Breast epithelium (tissue), 4 donors: ENCODE results near the gene LRRC36. TPM values are rescaled to one million over a fixed set of nuclear protein-coding genes. Genes with fewer than 3 reads are reported as not detected.

ENCODE experiments used
- DNase-seq, 2 donors: peaks; one replicate each; pipeline ENCODE4 v3.0.0-alpha.2; 2019; ENCODE audit warnings: low spot score in 2 of 2
- H3K27ac ChIP-seq, 2 donors: fragments of 200-600 bp; sonication (generic) in 1 of 2; one replicate each; pipeline ENCODE4 v1.5.1; 2016 to 2019; ENCODE audit warnings: mild to moderate bottlenecking in 1 of 2
- H3K27me3 ChIP-seq, 2 donors: fragments of 200-600 bp; sonication (generic) in 1 of 2; one replicate each; pipeline versions ENCODE4 v1.5.1 to v1.6.0; 2017 to 2019; ENCODE audit warnings: control low read depth in 1 of 2, mild to moderate bottlenecking in 1 of 2
- H3K36me3 ChIP-seq: fragments of 200-600 bp; one replicate; pipeline ENCODE4 v1.5.1; 2019
- H3K4me1 ChIP-seq, 2 donors: fragments of 200-600 bp; sonication (generic); one replicate each; pipeline ENCODE4 v1.5.1; 2016 to 2019; ENCODE audit warnings: control low read depth in 1 of 2
- H3K4me3 ChIP-seq, 3 donors: fragments of 200-600 bp; sonication (generic); 1 replicate in 2 of 3; 2 replicates in 1 of 3; pipeline ENCODE4 v1.5.1; 2016 to 2019; ENCODE audit warnings: mild to moderate bottlenecking in 3 of 3, moderate library complexity in 2 of 3
- H3K9me3 ChIP-seq, 2 donors: fragments of 200-600 bp; sonication (generic) in 1 of 2; one replicate each; pipeline ENCODE4 v1.5.1; 2016 to 2019; ENCODE audit warnings: control low read depth in 1 of 2
- POLR2A ChIP-seq: fragments of 450-650 bp; IDR thresholded peaks from one replicate; pipeline ENCODE4 v1.6.1; 2016; ENCODE audit warnings: antibody characterized with exemption, mild to moderate bottlenecking, moderate library complexity
- POLR2AphosphoS5 ChIP-seq, 3 donors: sonication (generic); formaldehyde crosslinking; IDR thresholded peaks; one replicate each; pipeline ENCODE4 v1.6.1; 2017; ENCODE audit warnings: antibody characterized with exemption in 3 of 3
- intact Hi-C: fragments of 100-400 bp; cut with DNase I; formaldehyde crosslinking; loops from one replicate; pipeline ENCODE4 v1.15.1; 2023; ENCODE audit warnings: low total_unique reads
- total RNA-seq, 3 donors: library from RNA; depleted of rRNA; stranded (reverse); fragments of >200 nt; gene quantifications; one replicate each; pipeline ENCODE4 v1.1.0, GENCODE V29; 2016
- TF ChIP-seq, protein P1 (sequence below), 3 donors: fragments of 450-650 bp; IDR thresholded peaks; one replicate each; pipeline ENCODE4 v1.5.1; 2016 to 2017; ENCODE audit warnings: antibody characterized with exemption in 3 of 3, mild to moderate bottlenecking in 3 of 3, moderate library complexity in 3 of 3

LRRC36 gene
- total RNA-seq, 3 donors from 2014 or later = 0.16 to 3.3 (median 0.59) TPM

DNA sequence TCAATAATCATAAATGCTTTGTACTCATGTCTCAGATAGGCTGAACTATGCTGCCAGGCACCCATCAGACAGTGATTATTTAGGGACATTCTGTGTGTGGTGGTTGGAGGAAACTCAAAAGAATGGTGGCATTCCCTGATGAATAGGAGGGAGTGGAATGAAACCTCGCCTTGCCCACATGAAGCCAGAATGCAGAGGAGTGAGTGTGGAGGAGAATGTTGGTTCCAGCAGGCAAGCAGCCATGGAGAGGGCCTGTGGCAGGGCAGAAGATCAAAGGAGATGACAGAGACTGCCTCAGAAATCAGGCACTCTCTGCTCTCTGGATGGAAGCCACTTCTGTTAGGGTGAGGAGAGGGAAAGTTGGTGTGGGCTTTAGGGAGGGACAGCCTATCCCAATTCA, 22.6 kb upstream of the LRRC36 start:
- no peaks in the 10 kb centered on the region for H3K36me3 ChIP-seq
- H3K4me3 ChIP-seq = no peak overlapping the region
- no peaks in the 10 kb centered on the region for H3K27me3 ChIP-seq
- H3K4me1 ChIP-seq = no peaks in the 10 kb centered on the region
- intact Hi-C loops = no loop called here
- DNase-seq = no peak
- TF ChIP-seq POLR2AphosphoS5 (IDR thresholded peaks at IDR 0.05) (no peak), POLR2A (no peak)
- TF ChIP-seq, protein P1, sequence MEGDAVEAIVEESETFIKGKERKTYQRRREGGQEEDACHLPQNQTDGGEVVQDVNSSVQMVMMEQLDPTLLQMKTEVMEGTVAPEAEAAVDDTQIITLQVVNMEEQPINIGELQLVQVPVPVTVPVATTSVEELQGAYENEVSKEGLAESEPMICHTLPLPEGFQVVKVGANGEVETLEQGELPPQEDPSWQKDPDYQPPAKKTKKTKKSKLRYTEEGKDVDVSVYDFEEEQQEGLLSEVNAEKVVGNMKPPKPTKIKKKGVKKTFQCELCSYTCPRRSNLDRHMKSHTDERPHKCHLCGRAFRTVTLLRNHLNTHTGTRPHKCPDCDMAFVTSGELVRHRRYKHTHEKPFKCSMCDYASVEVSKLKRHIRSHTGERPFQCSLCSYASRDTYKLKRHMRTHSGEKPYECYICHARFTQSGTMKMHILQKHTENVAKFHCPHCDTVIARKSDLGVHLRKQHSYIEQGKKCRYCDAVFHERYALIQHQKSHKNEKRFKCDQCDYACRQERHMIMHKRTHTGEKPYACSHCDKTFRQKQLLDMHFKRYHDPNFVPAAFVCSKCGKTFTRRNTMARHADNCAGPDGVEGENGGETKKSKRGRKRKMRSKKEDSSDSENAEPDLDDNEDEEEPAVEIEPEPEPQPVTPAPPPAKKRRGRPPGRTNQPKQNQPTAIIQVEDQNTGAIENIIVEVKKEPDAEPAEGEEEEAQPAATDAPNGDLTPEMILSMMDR (IDR thresholded peaks at IDR 0.05) = no peak
- no peaks in the 10 kb centered on the region for H3K9me3 ChIP-seq
- H3K27ac ChIP-seq = no peak overlapping the region

DNA sequence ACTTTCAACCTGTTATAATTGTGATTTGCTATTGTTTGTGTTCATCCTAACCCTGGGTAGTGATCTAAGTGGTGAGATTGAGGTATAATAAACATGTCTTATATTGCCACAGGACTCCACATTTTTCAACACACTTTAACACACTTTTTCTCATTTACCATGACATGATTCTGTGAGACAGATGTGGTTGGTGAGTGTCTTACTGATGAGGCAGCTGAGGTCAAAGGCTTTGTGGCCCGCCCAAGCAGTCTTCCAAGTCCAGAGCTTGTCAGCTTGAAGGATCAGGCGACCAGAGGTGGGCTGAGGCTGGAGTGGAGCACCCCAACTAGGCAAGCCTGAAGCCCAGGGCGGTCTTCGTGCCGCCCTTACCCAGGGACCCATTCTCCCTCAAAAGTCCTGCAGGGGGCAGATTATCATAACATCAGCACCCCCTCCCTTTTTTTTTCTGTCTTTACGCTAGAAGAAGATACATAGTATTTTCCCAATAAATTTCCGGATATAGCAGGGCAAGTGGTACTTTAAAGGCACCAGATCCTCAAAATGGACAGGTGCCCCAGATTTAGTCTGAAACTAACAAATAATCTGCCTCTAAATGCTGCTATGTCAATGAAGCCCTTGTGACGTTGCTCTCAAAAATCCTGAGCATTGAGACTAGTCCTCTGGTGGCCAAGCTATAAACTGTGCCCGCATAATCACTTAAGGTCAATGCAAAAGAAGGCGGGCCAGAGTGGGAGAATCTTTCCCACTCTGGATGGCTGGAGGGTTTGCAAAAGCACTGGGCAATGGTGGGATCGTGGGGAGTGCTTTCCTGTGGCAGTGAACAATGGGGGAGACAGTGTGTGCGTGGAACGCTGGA, 21.2 kb upstream of the LRRC36 start:
- Histone ChIP-seq H3K9me3 (no peaks in the 10 kb centered on the region), H3K4me1 (no peaks in the 10 kb centered on the region), H3K27ac (no peak overlapping the region), H3K27me3 (no peaks in the 10 kb centered on the region), H3K4me3 (no peak overlapping the region), H3K36me3 (no peaks in the 10 kb centered on the region)
- no peak for DNase-seq
- TF ChIP-seq, protein P1 (IDR thresholded peaks at IDR 0.05) = no peak
- TF ChIP-seq POLR2A (no peak), POLR2AphosphoS5 (IDR thresholded peaks at IDR 0.05) (no peak)
- intact Hi-C loops = no loop called here

DNA sequence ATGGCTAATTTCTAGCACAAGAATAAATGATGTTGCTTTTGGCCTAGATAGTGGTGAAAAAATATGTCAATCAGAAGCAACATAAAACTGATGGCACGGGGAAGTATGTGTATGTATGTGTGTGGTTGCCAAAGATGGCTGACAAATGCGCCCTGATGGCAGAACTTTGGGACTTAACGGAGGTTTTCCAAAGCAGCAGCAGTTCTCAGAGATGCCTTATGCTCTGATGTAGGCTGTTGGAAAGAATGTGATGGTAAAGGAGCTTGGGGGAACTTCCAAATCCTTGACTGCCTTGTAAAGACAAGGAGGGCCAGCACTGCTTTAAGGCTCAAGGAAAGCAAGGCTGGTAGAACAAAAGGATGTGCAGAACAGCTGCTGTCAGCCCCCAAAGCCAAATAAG, 16.1 kb upstream of the LRRC36 start:
- no peak overlapping the region for H3K4me3 ChIP-seq
- TF ChIP-seq POLR2AphosphoS5 (IDR thresholded peaks at IDR 0.05) = no peak
- TF ChIP-seq, protein P1 (IDR thresholded peaks at IDR 0.05) = no peak
- TF ChIP-seq POLR2A = no peak
- no peak for DNase-seq
- no peaks in the 10 kb centered on the region for H3K36me3 ChIP-seq
- no peaks in the 10 kb centered on the region for H3K4me1 ChIP-seq
- intact Hi-C loops = no loop called here
- no peaks in the 10 kb centered on the region for H3K9me3 ChIP-seq
- no peak overlapping the region for H3K27ac ChIP-seq
- no peaks in the 10 kb centered on the region for H3K27me3 ChIP-seq

DNA sequence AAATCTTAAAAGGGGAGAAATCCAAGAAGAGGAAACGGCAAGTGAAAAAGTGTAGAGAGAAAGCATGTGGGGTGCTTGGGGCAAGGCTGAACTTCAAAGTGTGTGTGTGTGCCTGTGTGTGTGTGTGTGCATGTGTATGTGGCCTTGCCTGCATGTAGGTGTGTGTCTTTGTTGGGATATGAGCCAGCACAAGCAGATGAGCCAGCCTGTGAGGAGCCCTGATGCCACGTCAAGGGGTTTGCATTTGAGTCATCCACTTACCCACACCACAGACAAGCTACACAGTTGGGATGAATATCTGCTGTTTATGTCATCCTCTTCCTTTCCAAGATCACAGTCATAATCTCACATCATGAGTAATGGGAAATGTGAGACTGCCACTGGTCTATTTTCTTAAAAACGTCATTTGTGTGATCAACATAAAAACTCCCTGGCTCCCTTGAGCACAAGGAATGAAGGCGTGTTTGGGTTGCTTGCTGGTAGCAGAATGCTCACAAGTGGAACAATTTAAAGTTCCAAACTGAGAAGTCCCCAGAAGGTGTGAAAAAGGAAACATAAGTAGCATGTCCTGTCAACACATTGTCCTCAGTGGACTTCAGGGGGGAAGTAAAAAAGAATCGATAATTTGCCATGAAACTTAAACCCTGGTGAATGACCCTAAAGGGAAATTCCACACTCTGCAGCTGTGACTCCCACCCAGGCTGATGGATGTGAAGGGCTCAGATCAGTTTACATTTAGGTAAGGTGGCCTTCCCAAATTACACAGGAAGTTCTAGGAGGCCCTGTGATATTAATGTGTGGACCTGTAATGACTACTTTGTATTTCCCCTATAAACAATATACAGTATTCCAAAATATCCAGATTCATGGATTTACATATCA, 14.8 kb upstream of the LRRC36 start:
- H3K9me3 ChIP-seq = no peaks in the 10 kb centered on the region
- H3K27ac ChIP-seq = no peak overlapping the region
- no peaks in the 10 kb centered on the region for H3K36me3 ChIP-seq
- H3K4me1 ChIP-seq = no peaks in the 10 kb centered on the region
- H3K4me3 ChIP-seq = no peak overlapping the region
- H3K27me3 ChIP-seq = no peaks in the 10 kb centered on the region
- TF ChIP-seq, protein P1 (IDR thresholded peaks at IDR 0.05) = no peak
- TF ChIP-seq POLR2A (no peak), POLR2AphosphoS5 (IDR thresholded peaks at IDR 0.05) (no peak)
- intact Hi-C loops = no loop called here
- no peak for DNase-seq

DNA sequence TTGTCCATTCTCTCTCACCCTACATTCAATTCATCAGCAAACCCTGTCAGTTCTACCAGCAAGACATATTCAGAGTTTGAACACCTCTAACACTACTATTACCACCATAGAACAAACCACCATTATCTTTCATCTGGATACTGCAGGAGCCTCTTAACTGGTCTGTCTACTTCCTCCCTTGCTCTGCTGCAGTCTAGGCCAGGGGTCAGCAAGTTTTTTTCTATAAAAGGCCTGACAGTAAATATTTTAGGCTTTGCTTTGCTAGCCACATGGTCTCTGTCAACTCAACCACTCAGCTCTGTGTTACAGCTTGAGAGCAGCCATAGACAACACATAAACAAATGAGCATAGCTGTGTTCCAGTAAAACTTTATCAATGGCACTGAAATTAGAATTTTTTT, 13.9 kb upstream of the LRRC36 start:
- H3K27me3 ChIP-seq = no peaks in the 10 kb centered on the region
- DNase-seq = no peak
- H3K36me3 ChIP-seq = no peaks in the 10 kb centered on the region
- no peak for TF ChIP-seq POLR2A
- TF ChIP-seq POLR2AphosphoS5 (IDR thresholded peaks at IDR 0.05) = no peak
- intact Hi-C loops = no loop called here
- H3K4me3 ChIP-seq = no peak overlapping the region
- H3K27ac ChIP-seq = no peak overlapping the region
- no peaks in the 10 kb centered on the region for H3K9me3 ChIP-seq
- H3K4me1 ChIP-seq = no peaks in the 10 kb centered on the region
